WTC11 (cell line): ENCODE data around the gene C1D. TPM values are rescaled to one million over a fixed set of nuclear protein-coding genes. Genes with fewer than 3 reads are reported as not detected.
"Not testable (repeated sequence)": the region's sequence is repeated elsewhere in the genome, so short reads cannot be mapped to it uniquely, and the experiment has no call there.

Experiments
- ATAC-seq: fragments of 200-7000 bp; cut with Tn5 transposase; 2 replicates; pipeline ENCODE4 v1.10.0; 2021; ENCODE audit warnings: mild to moderate bottlenecking, moderate library complexity
- CTCF ChIA-PET: fragments of 300-600 bp; sonication (Branson Sonifier 250); formaldehyde crosslinking; loops from one replicate; lab custom pipeline; 2021; ENCODE audit warnings: antibody characterized with exemption; lab: Charles Lee
- POLR2A ChIA-PET: fragments of 350-600 bp; sonication (Branson Sonifier 250); formaldehyde crosslinking; loops from one replicate; lab custom pipeline; 2021; ENCODE audit warnings: antibody characterized with exemption; lab: Charles Lee
- DNase-seq: peaks from one replicate; pipeline ENCODE4 v3.0.0; 2021; ENCODE audit warnings: low spot score
- H3K27ac Mint-ChIP-seq: 2 replicates; pipeline ENCODE4 v1.8.0; 2021; ENCODE audit warnings: mixed read lengths
- H3K27me3 Mint-ChIP-seq: 2 replicates; pipeline ENCODE4 v1.8.0; 2021; ENCODE audit warnings: low read depth, mild to moderate bottlenecking, moderate library complexity, mixed read lengths
- H3K36me3 Mint-ChIP-seq: 2 replicates; pipeline ENCODE4 v1.8.0; 2021; ENCODE audit warnings: mixed read lengths
- H3K4me1 Mint-ChIP-seq: 2 replicates; pipeline ENCODE4 v1.8.0; 2022; ENCODE audit warnings: mixed read lengths
- H3K4me3 Mint-ChIP-seq: 2 replicates; pipeline ENCODE4 v1.8.0; 2021; ENCODE audit warnings: mild to moderate bottlenecking, moderate library complexity, mixed read lengths
- H3K9me3 Mint-ChIP-seq: 2 replicates; pipeline ENCODE4 v1.8.0; 2021; ENCODE audit warnings: mixed read lengths
- AFF4 ChIP-seq: sonication (generic); formaldehyde crosslinking; IDR thresholded peaks from 2 replicates; pipeline ENCODE4 v1.8.1; 2023; ENCODE audit warnings: mild to moderate bottlenecking, missing genetic modification reagents, borderline replicate concordance
- ATF1 ChIP-seq: sonication (generic); formaldehyde crosslinking; IDR thresholded peaks from 2 replicates; pipeline ENCODE4 v1.8.1; 2023; ENCODE audit warnings: mild to moderate bottlenecking, moderate library complexity, missing genetic modification reagents
- NFATC4 ChIP-seq: fragments of 250-450 bp; sonication (Bioruptor Pico); IDR thresholded peaks from 2 replicates; pipeline ENCODE4 v1.9.0; 2021; ENCODE audit warnings: mild to moderate bottlenecking
- SMAD3 ChIP-seq: sonication (generic); formaldehyde crosslinking; IDR thresholded peaks from 2 replicates; pipeline ENCODE4 v1.8.0; 2022; ENCODE audit warnings: missing genetic modification reagents, mild to moderate bottlenecking, borderline replicate concordance
- SOX15 ChIP-seq: fragments of 250-450 bp; sonication (Bioruptor Pico); IDR thresholded peaks from 2 replicates; pipeline ENCODE4 v1.9.0; 2021; ENCODE audit warnings: mild to moderate bottlenecking
- USF1 ChIP-seq: sonication (generic); formaldehyde crosslinking; IDR thresholded peaks from 2 replicates; pipeline ENCODE4 v1.8.0; 2022; ENCODE audit warnings: mild to moderate bottlenecking, missing genetic modification reagents
- ZNF121 ChIP-seq: sonication (generic); formaldehyde crosslinking; IDR thresholded peaks from 2 replicates; pipeline ENCODE4 v1.8.0; 2023; ENCODE audit warnings: missing genetic modification reagents
- ZNF512 ChIP-seq: sonication (generic); formaldehyde crosslinking; IDR thresholded peaks from 2 replicates; pipeline ENCODE4 v1.8.1; 2022; ENCODE audit warnings: missing genetic modification reagents, borderline replicate concordance
- total RNA-seq: library from RNA; stranded (reverse); gene quantifications from 3 replicates; pipeline ENCODE4 v1.2.3, GENCODE V29; 2021
- TF ChIP-seq, protein P1 (sequence below): sonication (generic); formaldehyde crosslinking; conservative IDR thresholded peaks from 2 replicates; pipeline ENCODE4 v1.8.1; 2023; ENCODE audit warnings: mild to moderate bottlenecking, low read depth, missing genetic modification reagents, moderate library complexity
- TF ChIP-seq, protein P2 (sequence below): sonication (generic); formaldehyde crosslinking; IDR thresholded peaks from 2 replicates; pipeline ENCODE4 v1.8.0; 2022; ENCODE audit warnings: mild to moderate bottlenecking, missing genetic modification reagents

Gene C1D
- total RNA-seq, 1 experiment from 2014 or later = 21.0 TPM

DNA sequence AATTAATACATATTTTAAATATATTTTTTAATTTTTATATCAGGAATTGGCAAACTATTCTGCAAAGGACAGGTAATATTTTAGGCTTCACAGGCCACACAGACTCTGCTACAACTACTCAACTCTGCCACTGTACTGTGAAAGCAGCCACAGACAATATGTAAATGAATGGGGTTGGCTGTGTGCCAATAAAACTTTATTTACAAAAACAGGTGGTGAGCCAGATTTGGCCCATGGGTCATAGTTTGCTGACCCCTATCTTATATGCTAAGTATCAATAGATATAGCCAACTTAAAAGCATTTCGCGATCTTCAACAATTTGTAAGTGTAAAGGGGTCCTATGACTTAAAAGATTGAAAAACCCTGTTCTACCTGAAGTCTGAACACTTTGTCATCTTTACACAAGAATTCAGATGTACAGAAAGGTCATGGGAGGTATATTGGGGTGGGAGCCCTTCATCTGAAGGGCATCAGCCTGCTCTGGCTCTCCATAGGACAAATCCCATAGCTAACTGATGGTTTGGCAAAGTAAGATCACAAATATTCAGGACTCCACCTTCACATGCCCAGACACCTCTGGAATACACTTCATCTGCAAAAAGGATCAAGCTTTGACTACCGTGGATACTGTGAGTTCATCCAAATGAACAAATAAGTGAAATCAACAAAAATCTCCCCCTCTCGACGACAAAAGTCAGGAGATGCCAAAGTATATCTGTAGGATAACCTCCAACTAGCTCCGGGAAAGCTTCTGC is 65.9 kb downstream of the C1D start:
- ChIA-PET POLR2A (no interaction called here), CTCF (no interaction called here)
- no peak overlapping the region for H3K4me3 Mint-ChIP-seq
- DNase-seq = no peak
- H3K27me3 Mint-ChIP-seq = no peaks in the 10 kb centered on the region; the same call in 1 of the 2 replicates
- no peaks in the 10 kb centered on the region for H3K36me3 Mint-ChIP-seq
- peaks cover 34% of the 10 kb centered on the region for H3K9me3 Mint-ChIP-seq
- TF ChIP-seq ZNF121 (CRISPR knock-in tag) (no peak), SOX15 (CRISPR knock-in tag) (no peak), SMAD3 (CRISPR knock-in tag) (no peak), ZNF512 (CRISPR knock-in tag) (no peak), ATF1 (CRISPR knock-in tag) (no peak), NFATC4 (CRISPR knock-in tag) (no peak), AFF4 (CRISPR knock-in tag) (no peak)
- TF ChIP-seq, protein P1, sequence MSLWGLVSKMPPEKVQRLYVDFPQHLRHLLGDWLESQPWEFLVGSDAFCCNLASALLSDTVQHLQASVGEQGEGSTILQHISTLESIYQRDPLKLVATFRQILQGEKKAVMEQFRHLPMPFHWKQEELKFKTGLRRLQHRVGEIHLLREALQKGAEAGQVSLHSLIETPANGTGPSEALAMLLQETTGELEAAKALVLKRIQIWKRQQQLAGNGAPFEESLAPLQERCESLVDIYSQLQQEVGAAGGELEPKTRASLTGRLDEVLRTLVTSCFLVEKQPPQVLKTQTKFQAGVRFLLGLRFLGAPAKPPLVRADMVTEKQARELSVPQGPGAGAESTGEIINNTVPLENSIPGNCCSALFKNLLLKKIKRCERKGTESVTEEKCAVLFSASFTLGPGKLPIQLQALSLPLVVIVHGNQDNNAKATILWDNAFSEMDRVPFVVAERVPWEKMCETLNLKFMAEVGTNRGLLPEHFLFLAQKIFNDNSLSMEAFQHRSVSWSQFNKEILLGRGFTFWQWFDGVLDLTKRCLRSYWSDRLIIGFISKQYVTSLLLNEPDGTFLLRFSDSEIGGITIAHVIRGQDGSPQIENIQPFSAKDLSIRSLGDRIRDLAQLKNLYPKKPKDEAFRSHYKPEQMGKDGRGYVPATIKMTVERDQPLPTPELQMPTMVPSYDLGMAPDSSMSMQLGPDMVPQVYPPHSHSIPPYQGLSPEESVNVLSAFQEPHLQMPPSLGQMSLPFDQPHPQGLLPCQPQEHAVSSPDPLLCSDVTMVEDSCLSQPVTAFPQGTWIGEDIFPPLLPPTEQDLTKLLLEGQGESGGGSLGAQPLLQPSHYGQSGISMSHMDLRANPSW (CRISPR knock-in tag) = no peak
- TF ChIP-seq, protein P2, sequence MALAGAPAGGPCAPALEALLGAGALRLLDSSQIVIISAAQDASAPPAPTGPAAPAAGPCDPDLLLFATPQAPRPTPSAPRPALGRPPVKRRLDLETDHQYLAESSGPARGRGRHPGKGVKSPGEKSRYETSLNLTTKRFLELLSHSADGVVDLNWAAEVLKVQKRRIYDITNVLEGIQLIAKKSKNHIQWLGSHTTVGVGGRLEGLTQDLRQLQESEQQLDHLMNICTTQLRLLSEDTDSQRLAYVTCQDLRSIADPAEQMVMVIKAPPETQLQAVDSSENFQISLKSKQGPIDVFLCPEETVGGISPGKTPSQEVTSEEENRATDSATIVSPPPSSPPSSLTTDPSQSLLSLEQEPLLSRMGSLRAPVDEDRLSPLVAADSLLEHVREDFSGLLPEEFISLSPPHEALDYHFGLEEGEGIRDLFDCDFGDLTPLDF (CRISPR knock-in tag) = no peak
- no peak for ATAC-seq
- H3K4me1 Mint-ChIP-seq = no peaks in the 10 kb centered on the region
- no peak overlapping the region for H3K27ac Mint-ChIP-seq

- Mint-ChIP-seq H3K4me3 (no peak overlapping the region), H3K27me3 (no peaks in the 10 kb centered on the region; the same call in 1 of the 2 replicates), H3K27ac (no peak overlapping the region), H3K9me3 (peaks cover 25% of the 10 kb centered on the region), H3K36me3 (no peaks in the 10 kb centered on the region), H3K4me1 (no peaks in the 10 kb centered on the region)
- CTCF ChIA-PET = no interaction called here
- DNase-seq = no peak
- POLR2A ChIA-PET = no interaction called here
- TF ChIP-seq USF1 = no peak
- no peak for ATAC-seq
These were observed 68.1 kb downstream of the C1D start for GRCh38 chr2:67994716-67995115.

DNA sequence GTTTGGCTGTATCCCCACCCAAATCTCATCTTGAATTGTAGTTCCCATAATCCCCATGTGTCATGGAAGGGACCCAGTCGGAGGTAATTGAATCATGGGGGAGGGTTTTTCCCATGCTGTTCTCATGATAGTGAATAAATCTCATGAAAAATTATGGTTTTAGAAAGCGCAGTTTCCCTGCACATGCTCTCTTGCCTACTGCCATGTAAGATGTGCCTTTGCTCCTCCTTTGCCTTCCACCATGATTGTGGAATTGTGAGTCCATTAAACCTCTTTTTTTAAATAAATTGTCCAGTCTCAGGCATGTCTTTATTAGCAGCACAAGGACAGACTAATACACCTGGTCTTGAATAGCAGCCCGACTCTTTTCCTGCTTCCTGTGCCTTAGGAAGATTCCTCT is 68.7 kb downstream of the C1D start:
- H3K4me3 Mint-ChIP-seq, ATAC-seq, H3K27ac Mint-ChIP-seq: not testable (repeated sequence)

More for the DNA sequence above, 68.7 kb downstream of the C1D start:
- H3K27me3 Mint-ChIP-seq, H3K36me3 Mint-ChIP-seq, CTCF ChIA-PET, H3K4me1 Mint-ChIP-seq, DNase-seq, POLR2A ChIA-PET: not testable (repeated sequence)
- H3K9me3 Mint-ChIP-seq = peaks cover 22% of the 10 kb centered on the region
